Measurements from ENCODE around the gene OVCH1. TPM values are rescaled to one million over a fixed set of nuclear protein-coding genes. Genes with fewer than 3 reads are reported as not detected.

The OVCH1 gene
- polyA plus RNA-seq, 1 experiment: 0.26 TPM

DNA sequence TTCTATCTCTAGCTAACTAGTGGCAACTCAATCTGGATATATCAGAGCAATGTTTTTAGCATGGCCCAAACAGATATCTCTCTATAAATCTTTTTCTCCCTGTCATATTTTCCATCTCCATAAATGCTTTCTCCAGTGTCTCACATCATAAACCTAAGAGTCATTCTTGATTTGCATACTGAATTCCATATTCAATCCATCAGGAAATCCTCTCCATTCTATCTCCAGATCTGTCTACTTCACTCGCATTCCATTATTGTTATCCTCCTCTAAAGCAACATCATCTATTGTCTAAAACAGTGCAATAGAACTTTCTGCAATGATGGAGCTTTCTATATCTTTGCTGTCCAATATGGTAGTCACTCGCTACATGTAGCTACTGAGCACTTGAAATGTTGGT is 71.0 kb downstream of the OVCH1 start:
- Histone ChIP-seq H3K9me3 (ENCODE audit: control insufficient read depth, insufficient read depth, low read length) (no peaks in the 10 kb centered on the region), H3K27me3 (ENCODE audit: control insufficient read depth, insufficient read depth, low read length) (peaks cover 2% of the 10 kb centered on the region), H3K4me3 (ENCODE audit: low read depth, low read length) (no peak overlapping the region), H3K27ac (ENCODE audit: low read depth, low read length) (no peak overlapping the region)
- no peak for DNase-seq (ENCODE audit: low read depth, low spot score)
- POLR2A ChIA-PET: no interaction called here
- no peak for TF ChIP-seq CTCF (IDR thresholded peaks at IDR 0.05; ENCODE audit: low read depth, low read length)
- CTCF ChIA-PET: no interaction called here

DNA sequence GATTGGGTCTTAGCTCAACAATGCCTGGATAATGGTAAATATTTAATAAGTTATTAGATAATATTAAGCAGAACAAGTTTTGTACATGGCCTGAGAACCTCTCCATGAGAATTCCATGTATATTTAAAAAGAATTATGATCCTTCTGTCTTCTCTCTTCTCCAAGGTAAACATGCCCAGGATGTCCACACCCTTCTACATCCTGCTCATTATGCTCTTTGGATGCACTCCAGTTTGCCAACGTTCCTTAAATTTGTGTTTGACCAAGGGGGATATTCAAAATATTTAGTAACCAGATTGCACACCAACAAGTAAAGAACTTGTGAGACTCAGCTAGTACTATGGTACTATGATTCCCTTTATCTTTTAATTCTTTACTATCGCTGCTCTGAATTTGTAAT is 71.8 kb downstream of the OVCH1 start:
- Histone ChIP-seq H3K27me3 (ENCODE audit: control insufficient read depth, insufficient read depth, low read length) (peaks cover 2% of the 10 kb centered on the region), H3K27ac (ENCODE audit: low read depth, low read length) (no peak overlapping the region), H3K9me3 (ENCODE audit: control insufficient read depth, insufficient read depth, low read length) (no peaks in the 10 kb centered on the region), H3K4me3 (ENCODE audit: low read depth, low read length) (no peak overlapping the region)
- DNase-seq (ENCODE audit: low read depth, low spot score): no peak
- TF ChIP-seq CTCF (IDR thresholded peaks at IDR 0.05; ENCODE audit: low read depth, low read length): no peak
- ChIA-PET CTCF (no interaction called here), POLR2A (no interaction called here)

DNA sequence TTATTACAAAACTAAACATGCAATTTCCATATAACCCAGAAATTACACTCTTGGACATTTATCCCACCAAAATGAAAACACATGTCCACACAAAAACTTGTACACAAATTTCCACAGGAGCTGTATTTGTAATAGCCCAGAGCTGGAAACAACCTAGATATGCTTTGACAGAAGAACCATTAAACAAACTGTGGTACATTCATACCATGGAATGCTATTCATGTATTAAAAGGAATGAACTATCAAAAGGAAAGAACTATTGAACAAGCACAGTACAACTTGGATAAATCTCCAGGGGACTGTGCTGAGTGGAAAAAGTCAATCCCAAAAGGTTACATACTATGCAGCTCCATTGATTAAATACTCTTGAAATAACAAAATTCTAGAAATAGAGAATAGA is 80.7 kb downstream of the OVCH1 start:
- no peak for TF ChIP-seq CTCF (IDR thresholded peaks at IDR 0.05; ENCODE audit: low read depth, low read length)
- no peak for DNase-seq (ENCODE audit: low read depth, low spot score)
- CTCF ChIA-PET: no interaction called here
- Histone ChIP-seq H3K27me3 (ENCODE audit: control insufficient read depth, insufficient read depth, low read length) (no peaks in the 10 kb centered on the region), H3K9me3 (ENCODE audit: control insufficient read depth, insufficient read depth, low read length) (no peaks in the 10 kb centered on the region; the same call in 1 of the 2 replicates), H3K4me3 (ENCODE audit: low read depth, low read length) (no peak overlapping the region), H3K27ac (ENCODE audit: low read depth, low read length) (no peak overlapping the region)
- POLR2A ChIA-PET: no interaction called here

DNA sequence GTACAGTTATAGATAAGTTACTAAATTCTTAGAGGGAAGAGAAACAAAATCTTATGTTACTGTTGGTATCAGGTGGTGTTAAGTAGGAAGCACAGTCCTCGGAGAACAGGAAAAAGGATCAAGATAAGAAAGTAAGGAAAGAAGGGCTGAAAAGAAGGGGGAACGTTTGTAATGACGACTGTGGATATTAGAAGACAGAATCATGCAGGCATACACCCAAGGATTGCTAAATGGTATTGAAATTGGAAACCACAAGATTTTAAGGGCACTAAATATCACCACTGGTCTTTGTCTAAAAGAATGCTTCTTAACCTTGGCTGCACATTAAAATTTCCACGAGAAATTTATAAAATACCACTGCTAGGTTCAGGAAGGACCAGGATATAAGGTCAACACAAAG is 82.4 kb downstream of the OVCH1 start:
- no peak overlapping the region for H3K4me3 ChIP-seq (ENCODE audit: low read depth, low read length)
- no peak for TF ChIP-seq CTCF (IDR thresholded peaks at IDR 0.05; ENCODE audit: low read depth, low read length)
- ChIA-PET POLR2A (no interaction called here), CTCF (no interaction called here)
- H3K9me3 ChIP-seq (ENCODE audit: control insufficient read depth, insufficient read depth, low read length): no peaks in the 10 kb centered on the region; the same call in 1 of the 2 replicates
- no peak overlapping the region for H3K27ac ChIP-seq (ENCODE audit: low read depth, low read length)
- no peak for DNase-seq (ENCODE audit: low read depth, low spot score)
- no peaks in the 10 kb centered on the region for H3K27me3 ChIP-seq (ENCODE audit: control insufficient read depth, insufficient read depth, low read length)

DNA sequence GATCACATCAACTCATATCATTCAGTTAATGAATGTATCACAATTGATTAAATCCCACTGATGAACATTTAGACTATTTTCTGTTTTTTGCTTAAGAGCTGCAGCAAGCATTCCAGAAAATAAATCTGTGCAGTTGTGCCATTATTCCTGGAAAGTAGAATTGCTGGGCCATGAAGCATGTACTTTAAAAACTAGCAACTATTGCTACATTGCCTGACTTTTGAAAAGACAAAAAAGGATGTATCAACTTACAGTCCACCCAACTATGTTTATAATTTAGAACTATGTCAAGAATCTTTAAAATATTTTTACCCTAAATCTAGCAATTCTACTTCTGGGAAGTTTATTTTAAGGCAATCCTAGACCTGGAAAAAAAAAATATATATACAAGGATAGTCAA is 83.1 kb downstream of the OVCH1 start:
- CTCF ChIA-PET: no interaction called here
- Histone ChIP-seq H3K9me3 (ENCODE audit: control insufficient read depth, insufficient read depth, low read length) (no peaks in the 10 kb centered on the region; the same call in 1 of the 2 replicates), H3K4me3 (ENCODE audit: low read depth, low read length) (no peak overlapping the region), H3K27ac (ENCODE audit: low read depth, low read length) (no peak overlapping the region), H3K27me3 (ENCODE audit: control insufficient read depth, insufficient read depth, low read length) (no peaks in the 10 kb centered on the region)
- POLR2A ChIA-PET: no interaction called here
- no peak for TF ChIP-seq CTCF (IDR thresholded peaks at IDR 0.05; ENCODE audit: low read depth, low read length)
- no peak for DNase-seq (ENCODE audit: low read depth, low spot score)
